K562 (cell line): ENCODE measurements around the gene EGFR. TPM values are rescaled to one million over a fixed set of nuclear protein-coding genes. Genes with fewer than 3 reads are reported as not detected.

Experiments
- ATAC-seq: fragments of 200-7000 bp; cut with Tn5 transposase; 3 replicates; pipeline ENCODE4 v1.9.1; 2020; ENCODE audit warnings: moderate library complexity
- BruUV-seq: library from RNA; stranded (reverse); fragments of 400-500 nt; replicated peaks from 2 replicates; lab custom pipeline; 2021; lab: Mats Ljungman, UMichigan
- CTCF ChIA-PET: fragments of 300-600 bp; formaldehyde crosslinking; extraction: SDS; loops from one replicate; lab custom pipeline; 2021; ENCODE audit warnings: low intra/inter-chr PET ratio; lab: Yijun Ruan, JAX
- POLR2A ChIA-PET: fragments of 300-600, 350-650 bp; sonication (Branson Sonifier 250); formaldehyde crosslinking; extraction: SDS; loops from one replicate; lab custom pipeline; 2021; ENCODE audit warnings: antibody characterized with exemption, inconsistent platforms; lab: Yijun Ruan, JAX
- DNase-seq, 4 experiments: peaks; one replicate each; pipeline versions ENCODE4 v3.0.0 to v3.0.0-alpha.2; 2011 to 2018; ENCODE audit warnings: low spot score in 3 of 4, mixed read lengths in 3 of 4; ENCODE audit errors: extremely low read depth in 1 of 4
- FAIRE-seq: peaks from 2 replicates; lab custom pipeline; 2011; peaks lifted over from hg19 to GRCh38; lab: Jason Lieb, UNC
- H2AFZ ChIP-seq: 2 replicates; pipeline ENCODE4 v1.6.0; 2011; ENCODE audit warnings: low read depth, low read length, control low read depth, inconsistent platforms
- H3K27ac ChIP-seq: fragments of 200-600 bp; 3 replicates; pipeline ENCODE4 v1.8.0; 2011; ENCODE audit warnings: low read depth, mild to moderate bottlenecking, control low read depth, inconsistent platforms, low read length, moderate library complexity, mixed read lengths; ENCODE audit errors: extremely low read depth
- H3K27me3 ChIP-seq, 2 experiments: fragments of 300-600 bp in 1 of 2; 2 replicates in 1 of 2; 3 replicates in 1 of 2; pipeline versions ENCODE4 v1.6.0 to v1.8.0; 2011; ENCODE audit warnings: inconsistent platforms in 2 of 2, low read length in 2 of 2, mild to moderate bottlenecking in 1 of 2, mixed read lengths in 1 of 2, moderate library complexity in 1 of 2; ENCODE audit not compliant: control insufficient read depth in 2 of 2, insufficient read depth in 2 of 2
- H3K36me3 ChIP-seq: fragments of 300-600 bp; 3 replicates; pipeline ENCODE4 v1.8.0; 2011; ENCODE audit warnings: mild to moderate bottlenecking, low read length, inconsistent platforms; ENCODE audit not compliant: control insufficient read depth, insufficient read depth
- H3K4me1 ChIP-seq, 2 experiments: fragments of 200-600 bp in 1 of 2; replicated peaks in 1 of 2; 2 replicates in 1 of 2; 3 replicates in 1 of 2; pipeline versions ENCODE4 v1.5.1 to v1.8.0; 2011; ENCODE audit warnings: inconsistent platforms in 2 of 2, low read length in 2 of 2, mild to moderate bottlenecking in 1 of 2, mixed read lengths in 1 of 2, moderate library complexity in 1 of 2; ENCODE audit not compliant: control insufficient read depth in 2 of 2, insufficient read depth in 2 of 2
- H3K4me2 ChIP-seq: 2 replicates; pipeline ENCODE4 v1.6.1; 2011; ENCODE audit warnings: low read length, control low read depth, inconsistent platforms, mixed read lengths; ENCODE audit not compliant: insufficient read depth
- H3K4me3 ChIP-seq: fragments of 200-600 bp; sonication (generic), shearing (Covaris generic); 2 replicates; pipeline ENCODE4 v1.5.1; 2016; ENCODE audit warnings: control low read depth, inconsistent platforms
- H3K79me2 ChIP-seq: fragments of 200-600 bp; 3 replicates; pipeline ENCODE4 v1.8.0; 2011; ENCODE audit warnings: low read length, inconsistent platforms; ENCODE audit not compliant: control insufficient read depth, insufficient read depth
- H3K9ac ChIP-seq, 2 experiments: 2 replicates each; pipeline versions ENCODE4 v1.6.0 to v1.6.1; 2011; ENCODE audit warnings: low read depth in 2 of 2, low read length in 2 of 2, control low read depth in 1 of 2, inconsistent platforms in 1 of 2, mild to moderate bottlenecking in 1 of 2, mixed read lengths in 1 of 2; ENCODE audit not compliant: insufficient read depth in 1 of 2
- H3K9me1 ChIP-seq: one replicate; pipeline ENCODE4 v1.6.0; 2011; ENCODE audit warnings: inconsistent platforms, mild to moderate bottlenecking, low read length, moderate library complexity; ENCODE audit not compliant: control insufficient read depth, insufficient read depth
- H3K9me3 ChIP-seq: replicated peaks from 2 replicates; pipeline ENCODE4 v1.5.1; 2011; ENCODE audit warnings: low read depth, low read length, inconsistent platforms; ENCODE audit not compliant: control insufficient read depth, insufficient read depth
- H4K20me1 ChIP-seq: replicated peaks from 2 replicates; pipeline ENCODE4 v1.6.1; 2011; ENCODE audit warnings: low read length, inconsistent platforms, mixed read lengths; ENCODE audit not compliant: control insufficient read depth, insufficient read depth
- ARID2 ChIP-seq: fragments of 450-650 bp; IDR thresholded peaks from 2 replicates; pipeline ENCODE4 v1.6.1; 2017; ENCODE audit warnings: antibody characterized with exemption, mild to moderate bottlenecking
- ARID4B ChIP-seq: sonication (generic); formaldehyde crosslinking; IDR thresholded peaks from 2 replicates; pipeline ENCODE4 v1.8.0; 2022; ENCODE audit warnings: mild to moderate bottlenecking, missing genetic modification reagents
- CBFA2T2 ChIP-seq: fragments of 450-650 bp; conservative IDR thresholded peaks from 2 replicates; pipeline ENCODE4 v1.6.1; 2017; ENCODE audit warnings: mild to moderate bottlenecking
- COPS2 ChIP-seq: fragments of 450-650 bp; conservative IDR thresholded peaks from 2 replicates; pipeline ENCODE4 v1.6.1; 2016; ENCODE audit warnings: mild to moderate bottlenecking, moderate library complexity
- EGR1 ChIP-seq: fragments of 450-650 bp; conservative IDR thresholded peaks from 2 replicates; pipeline ENCODE4 v1.6.1; 2017; ENCODE audit warnings: mild to moderate bottlenecking
- NCOR1 ChIP-seq: fragments of 450-650 bp; IDR thresholded peaks from 2 replicates; pipeline ENCODE4 v1.6.1; 2016; ENCODE audit warnings: mild to moderate bottlenecking, moderate library complexity
- NR2F6 ChIP-seq: fragments of 450-650 bp; formaldehyde crosslinking; IDR thresholded peaks from 2 replicates; pipeline ENCODE4 v1.4.0; 2020; ENCODE audit warnings: mild to moderate bottlenecking
- PCBP1 ChIP-seq: fragments of 200-400 bp; formaldehyde crosslinking; IDR thresholded peaks from 2 replicates; pipeline ENCODE4 v1.6.1; 2018; ENCODE audit warnings: mild to moderate bottlenecking, low read depth, low read length; ENCODE audit not compliant: poor library complexity, severe bottlenecking
- POLR2AphosphoS5 ChIP-seq: IDR thresholded peaks from 2 replicates; pipeline ENCODE4 v1.6.1; 2011; ENCODE audit warnings: mild to moderate bottlenecking, low read depth, low read length, moderate library complexity; ENCODE audit not compliant: control insufficient read depth, insufficient read depth
- PRPF4 ChIP-seq: fragments of 200-400 bp; formaldehyde crosslinking; IDR thresholded peaks from one replicate; pipeline ENCODE4 v1.6.1; 2017; ENCODE audit warnings: low read length, low read depth, mild to moderate bottlenecking; ENCODE audit not compliant: insufficient read depth, poor library complexity, severe bottlenecking
- SAFB ChIP-seq: fragments of 200-400 bp; formaldehyde crosslinking; IDR thresholded peaks from 2 replicates; pipeline ENCODE4 v1.6.1; 2017; ENCODE audit warnings: low read depth, low read length, borderline replicate concordance
- SP1 ChIP-seq: sonication (generic); formaldehyde crosslinking; IDR thresholded peaks from 2 replicates; pipeline ENCODE4 v1.8.1; 2022; ENCODE audit warnings: mild to moderate bottlenecking, missing genetic modification reagents
- SPI1 ChIP-seq: IDR thresholded peaks from 2 replicates; pipeline ENCODE4 v1.6.1; 2011; ENCODE audit warnings: low read depth, low read length, control low read depth, borderline replicate concordance
- WGBS: fragments of 100-300 bp; shearing (Covaris generic); methylation state at CpG from one replicate; pipeline ENCODE4 v1.1.6; 2016; ENCODE audit warnings: low coverage, mixed read lengths; ENCODE audit not compliant: insufficient coverage; ENCODE audit errors: missing lambda C conversion rate; 5-methylcytosine and 5-hydroxymethylcytosine counted together
- in situ Hi-C: fragments of 300-500 bp; cut with MboI; formaldehyde crosslinking; loops from 4 replicates; pipeline ENCODE4 v1.15.0; 2018; ENCODE audit warnings: inconsistent platforms, mixed read lengths
- intact Hi-C: fragments of 100-400 bp; cut with micrococcal nuclease; formaldehyde crosslinking; loops from 2 replicates; pipeline ENCODE4 v1.14.2; 2022
- polyA plus RNA-seq, 8 experiments: library from polyadenylated mRNA; depleted of rRNA in 4 of 8; stranded (reverse) in 5 of 8; unstranded in 3 of 8; fragments of >200 nt; fragmentation: Nextera tagmentation in 2 of 8; fragmentation: Illumina TruSeq in 1 of 8; extraction: Ambion mirVana in 2 of 8; extraction: Trizol in 1 of 8; gene quantifications; 2 replicates each; pipeline versions ENCODE4 v1.2.1 to v1.2.3, GENCODE V29; 2011 to 2014; ENCODE audit warnings: inconsistent platforms in 1 of 8, missing spikeins in 1 of 8
- total RNA-seq, 7 experiments: library from RNA; depleted of rRNA in 6 of 7; stranded (reverse); fragments of >200 nt in 6 of 7; fragmentation: Illumina TruSeq in 2 of 7; extraction: Trizol in 2 of 7; gene quantifications; 2 replicates each; pipeline versions ENCODE4 v1.2.1 to v1.2.3, GENCODE V29; 2011 to 2021; ENCODE audit warnings: low replicate concordance in 1 of 7
- TF ChIP-seq, protein P1 (sequence below), 2 experiments: IDR thresholded peaks in 1 of 2; conservative IDR thresholded peaks in 1 of 2; 2 replicates each; pipeline ENCODE4 v1.6.1; 2016; ENCODE audit warnings: low read depth in 2 of 2, mild to moderate bottlenecking in 1 of 2, missing compliant biosample characterization in 1 of 2, missing genetic modification characterization in 1 of 2, moderate library complexity in 1 of 2

The EGFR gene
- total and polyA plus RNA-seq, 9 of the 15 experiments (the other 6 are each of a cell fraction or from before 2014, with no cell fraction given): 0.13 TPM; not detected in 8

DNA sequence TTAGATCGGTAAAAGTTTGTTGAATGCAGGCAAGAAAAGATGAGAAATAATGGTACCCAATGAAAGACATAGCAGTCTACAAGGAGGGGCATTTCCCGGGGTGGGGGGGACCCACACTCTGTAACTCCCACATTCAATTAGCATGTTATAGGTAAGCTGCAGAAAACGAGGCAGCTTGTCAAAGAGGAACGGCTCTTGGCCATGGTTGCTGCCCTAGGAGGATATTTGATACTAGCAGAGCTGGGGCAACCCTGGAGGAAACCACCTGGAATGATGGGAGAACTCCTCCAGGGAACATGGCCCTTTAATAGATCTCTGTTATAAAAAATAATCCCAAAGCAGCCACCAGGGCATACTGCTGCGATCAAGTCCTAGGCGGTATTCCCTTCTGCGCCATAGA, 98.5 kb downstream of the EGFR start:
- Histone ChIP-seq H3K4me2 (no peak overlapping the region), H3K9ac (no peak overlapping the region), H3K9me1 (no peaks in the 10 kb centered on the region), H4K20me1 (no peaks in the 10 kb centered on the region), H3K27ac (no peak overlapping the region), H3K4me3 (no peak overlapping the region), H3K79me2 (no peaks in the 10 kb centered on the region), H3K4me1 (peaks cover under 1 to 4% of the 10 kb centered on the region in 2 experiments; a peak in 2 of 5 replicates), H3K36me3 (no peaks in the 10 kb centered on the region), H3K27me3 (0 out of 5 replicates have a peak, but pooled peaks cover 0 to 4% of the 10 kb centered on the region in 2 experiments), H3K9me3 (no peaks in the 10 kb centered on the region), H2AFZ (no peak overlapping the region)
- in situ Hi-C loops (no loop called here), intact Hi-C loops (no loop called here)
- no peak for ATAC-seq
- no TSS peak for BruUV-seq
- no peak for FAIRE-seq
- 10% methylated on average over 7 of the region's 7 CpGs for WGBS
- DNase-seq: no peak
- ChIA-PET CTCF (interaction anchor here (0.6 kb wide), 1 partner anchor 332 kb away, joined by 3 read pairs; no protein-coding TSS in a partner anchor), POLR2A (no interaction called here)
- TF ChIP-seq ARID2 (no peak), NR2F6 (CRISPR knock-in tag) (no peak), SPI1 (no peak), CBFA2T2 (no peak), COPS2 (no peak), SP1 (CRISPR knock-in tag) (no peak), PCBP1 (no peak), POLR2AphosphoS5 (no peak), EGR1 (no peak), ARID4B (CRISPR knock-in tag) (no peak), PRPF4 (no peak), NCOR1 (no peak), SAFB (no peak)
- TF ChIP-seq, protein P1, sequence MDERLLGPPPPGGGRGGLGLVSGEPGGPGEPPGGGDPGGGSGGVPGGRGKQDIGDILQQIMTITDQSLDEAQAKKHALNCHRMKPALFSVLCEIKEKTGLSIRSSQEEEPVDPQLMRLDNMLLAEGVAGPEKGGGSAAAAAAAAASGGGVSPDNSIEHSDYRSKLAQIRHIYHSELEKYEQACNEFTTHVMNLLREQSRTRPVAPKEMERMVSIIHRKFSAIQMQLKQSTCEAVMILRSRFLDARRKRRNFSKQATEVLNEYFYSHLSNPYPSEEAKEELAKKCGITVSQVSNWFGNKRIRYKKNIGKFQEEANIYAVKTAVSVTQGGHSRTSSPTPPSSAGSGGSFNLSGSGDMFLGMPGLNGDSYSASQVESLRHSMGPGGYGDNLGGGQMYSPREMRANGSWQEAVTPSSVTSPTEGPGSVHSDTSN (CRISPR knock-in tag; IDR thresholded peaks at IDR 0.05; ENCODE audit: low read depth): no peak
- TF ChIP-seq, protein P1 (tag; conservative IDR thresholded peaks at IDR 0.05; ENCODE audit: low read depth): no peak
